ENCODE results near the gene HADHA.
A peak's percentile ranks its signal among the peaks of the same experiment; 100 is the strongest.
"Not testable (repeated sequence)": the region's sequence is repeated elsewhere in the genome, so short reads cannot be mapped to it uniquely, and the experiment has no call there.

The HADHA gene

DNA sequence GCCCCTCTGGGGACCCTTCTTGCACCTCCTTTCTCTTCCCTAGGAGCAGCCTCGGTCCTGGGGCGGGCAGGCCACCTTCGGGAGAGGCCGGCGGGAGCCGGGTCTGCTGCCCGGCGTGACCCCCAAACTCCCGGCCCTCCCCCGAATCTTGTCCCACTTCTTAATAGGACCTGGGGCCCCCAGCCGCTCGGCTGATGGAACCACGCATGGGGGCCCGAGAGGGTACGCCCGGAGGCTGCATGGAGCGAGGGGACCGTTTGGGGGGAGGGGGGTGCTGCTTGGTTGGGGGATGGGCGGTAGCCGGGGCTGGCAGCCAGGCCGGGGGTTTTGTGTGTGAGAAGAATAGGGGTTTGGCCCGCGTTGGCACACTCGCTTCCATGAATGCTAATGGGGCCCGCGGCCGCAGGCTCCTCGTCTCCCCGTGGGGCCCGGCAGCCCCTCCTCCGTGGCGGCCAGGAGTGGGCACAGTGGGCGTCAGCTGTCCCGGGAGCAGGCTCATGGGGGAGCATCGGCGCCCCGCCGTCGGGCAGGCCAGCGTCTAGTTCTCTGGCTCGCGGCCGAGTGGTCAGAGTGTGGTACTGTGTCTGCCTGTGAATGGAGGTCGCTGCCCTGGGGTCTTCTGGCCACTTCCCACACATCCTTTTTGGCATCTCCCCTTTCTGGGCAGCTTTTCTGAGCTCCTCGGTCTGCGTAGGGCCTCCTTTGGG lies 70.5 kb downstream of the HADHA start:
- Histone ChIP-seq H3K4me1 (ENCODE audit: insufficient read depth, low read length) (peaks cover 11% of the 10 kb centered on the region), H3K9me3 (ENCODE audit: insufficient read depth, low read depth, low read length) (no peaks in the 10 kb centered on the region), H3K27ac (ENCODE audit: low read depth, low read length) (no peak overlapping the region), H3K9ac (ENCODE audit: low read depth, low read length) (peak overlapping the region; percentile 63), H3K27me3 (ENCODE audit: insufficient read depth, low read length) (peaks cover 17% of the 10 kb centered on the region), H3K4me3 (ENCODE audit: low read length) (peak overlapping the region; percentile 74), H3K36me3 (ENCODE audit: insufficient read depth, low read length) (0 out of 2 replicates have a peak, but pooled peaks cover 7% of the 10 kb centered on the region)
- 11% methylated on average over 46 of the region's 46 CpGs for WGBS

DNA sequence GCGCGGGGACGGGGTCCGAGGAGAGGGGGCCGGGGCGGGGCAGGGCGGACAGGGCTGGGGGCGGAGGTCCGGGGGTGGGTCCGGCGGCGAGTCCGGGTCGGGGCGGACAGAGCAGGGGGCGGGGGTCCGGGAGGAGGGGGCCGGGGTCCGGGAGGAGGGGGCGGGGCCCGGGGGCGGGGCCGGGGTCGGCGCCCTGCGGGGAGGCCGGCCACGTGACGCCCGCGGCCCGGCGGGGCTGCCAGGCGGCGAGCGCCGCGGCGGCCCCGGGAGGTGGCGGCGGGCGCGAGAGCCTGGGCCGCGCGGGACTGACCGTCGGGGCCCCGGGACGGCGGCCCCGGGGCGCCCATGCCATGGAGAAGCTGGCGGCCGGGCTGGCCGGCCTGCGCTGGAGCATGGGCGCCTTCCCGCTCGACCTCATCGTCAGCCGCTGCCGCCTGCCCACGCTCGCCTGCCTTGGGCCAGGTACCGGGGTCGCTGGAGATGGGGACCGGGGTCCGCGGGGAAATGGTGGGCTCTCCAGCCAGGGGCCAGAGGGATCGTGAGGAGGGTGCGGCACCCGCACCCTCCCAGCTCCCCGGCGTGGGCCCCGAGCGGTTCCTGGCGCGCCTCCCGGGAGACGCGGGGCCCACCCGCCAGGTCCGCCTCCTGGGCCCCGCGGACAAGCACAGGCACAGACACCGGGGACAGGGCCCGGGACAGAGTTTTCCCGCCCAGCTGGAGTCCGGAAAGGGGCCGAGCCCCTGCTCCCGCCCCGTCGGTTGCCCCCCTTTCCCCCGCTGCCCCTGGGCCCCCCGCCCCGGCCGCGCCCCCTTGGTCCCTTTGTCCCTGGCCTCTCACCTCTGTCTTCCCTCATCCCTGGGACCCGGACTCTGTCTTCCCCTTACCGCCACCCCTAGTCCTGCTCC lies 71.3 kb downstream of the HADHA start, which contains the start of gene GAREM2:
Gene GAREM2, plus strand, starts transcription at position 218 of the 905 bp plus-strand sequence. Its CDS starts 133 bp downstream, at position 351.
- Histone ChIP-seq H3K9me3 (ENCODE audit: insufficient read depth, low read depth, low read length) (no peaks in the 10 kb centered on the region), H3K4me1 (ENCODE audit: insufficient read depth, low read length) (peaks cover 7% of the 10 kb centered on the region; the same call in 1 of the 2 replicates), H3K4me3 (ENCODE audit: low read length) (peak within 1 kb of the TSS; percentile 74), H3K36me3 (ENCODE audit: insufficient read depth, low read length) (0 out of 2 replicates have a peak, but pooled peaks cover 7% of the 10 kb centered on the region), H3K27ac (ENCODE audit: low read depth, low read length) (no peak within 1 kb of the TSS), H3K27me3 (ENCODE audit: insufficient read depth, low read length) (peaks cover 17% of the 10 kb centered on the region), H3K9ac (ENCODE audit: low read depth, low read length) (peak within 1 kb of the TSS; percentile 73)
- WGBS: under 1% methylated on average over 81 of the region's 102 CpGs

DNA sequence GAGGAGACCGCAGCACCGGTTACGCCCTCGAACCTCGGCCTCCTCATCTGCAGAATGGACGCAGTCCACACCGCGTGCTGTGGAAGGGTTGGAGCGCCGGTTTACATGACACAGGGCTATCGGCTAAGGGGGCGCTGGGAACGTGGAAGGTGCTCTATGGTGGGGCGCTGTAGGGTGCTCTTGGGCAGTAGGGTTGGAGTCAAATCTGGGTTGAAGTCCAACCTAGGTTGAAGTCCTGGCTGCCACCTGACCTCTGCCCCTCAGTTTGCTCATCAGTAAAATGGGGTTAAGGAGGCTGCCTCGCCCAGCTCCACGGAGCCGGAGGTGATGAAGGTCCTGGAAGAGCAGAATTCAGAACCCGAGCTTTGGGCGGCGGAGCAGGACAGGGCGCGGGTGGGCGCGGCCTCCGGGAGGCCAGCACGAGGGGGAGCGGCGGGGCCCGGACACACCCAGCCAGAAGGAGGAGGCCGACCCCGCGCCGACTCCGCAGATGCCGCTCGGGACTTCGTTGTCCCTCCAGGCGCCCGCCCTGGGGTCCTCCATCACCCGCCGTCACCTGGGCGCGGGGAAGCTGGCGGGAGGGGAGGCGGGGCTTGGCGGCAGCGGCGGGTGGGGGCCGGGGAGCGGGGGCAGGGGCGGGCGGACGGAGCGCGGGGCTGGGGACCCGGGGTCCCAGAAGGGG lies 72.1 kb downstream of the HADHA start:
- Histone ChIP-seq H3K4me1 (ENCODE audit: insufficient read depth, low read length) (peaks cover 6% of the 10 kb centered on the region; the same call in 1 of the 2 replicates), H3K27ac (ENCODE audit: low read depth, low read length) (no peak overlapping the region), H3K9me3 (ENCODE audit: insufficient read depth, low read depth, low read length) (no peaks in the 10 kb centered on the region), H3K9ac (ENCODE audit: low read depth, low read length) (no peak overlapping the region; the same call in 1 of the 2 replicates), H3K36me3 (ENCODE audit: insufficient read depth, low read length) (0 out of 2 replicates have a peak, but pooled peaks cover 7% of the 10 kb centered on the region), H3K4me3 (ENCODE audit: low read length) (peak overlapping the region; percentile 60), H3K27me3 (ENCODE audit: insufficient read depth, low read length) (peaks cover 17% of the 10 kb centered on the region)
- WGBS: 28% methylated on average over 39 of the region's 56 CpGs

DNA sequence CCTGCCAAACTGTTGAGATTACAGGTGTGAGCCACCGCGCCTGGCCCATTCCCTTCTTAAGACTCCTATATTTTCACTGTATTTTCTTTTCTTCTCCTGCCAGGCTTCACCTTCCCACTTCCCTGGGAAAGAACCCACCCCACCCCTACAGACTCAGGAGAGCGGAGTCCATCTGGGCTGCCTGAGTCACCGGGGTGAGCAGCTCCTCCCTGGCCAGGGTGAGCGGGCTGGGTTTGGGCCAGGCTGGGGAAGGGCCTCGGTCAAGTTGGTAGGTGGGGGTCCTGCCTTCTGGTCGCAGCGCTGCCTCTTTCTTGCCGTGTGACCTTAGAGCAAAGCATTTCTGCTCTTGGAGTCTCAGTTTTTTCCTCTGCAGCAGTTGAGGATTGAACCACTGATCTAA lies 73.6 kb downstream of the HADHA start:
- H3K4me3 ChIP-seq (ENCODE audit: low read length): no peak overlapping the region
- no peaks in the 10 kb centered on the region for H3K36me3 ChIP-seq (ENCODE audit: insufficient read depth, low read length)
- H3K9ac ChIP-seq (ENCODE audit: low read depth, low read length): no peak overlapping the region
- WGBS: 84% methylated on average over 9 of the region's 9 CpGs
- H3K4me1 ChIP-seq (ENCODE audit: insufficient read depth, low read length): peaks cover 6% of the 10 kb centered on the region; the same call in 1 of the 2 replicates
- peaks cover 17% of the 10 kb centered on the region for H3K27me3 ChIP-seq (ENCODE audit: insufficient read depth, low read length)
- H3K27ac ChIP-seq (ENCODE audit: low read depth, low read length): no peak overlapping the region
- H3K9me3 ChIP-seq (ENCODE audit: insufficient read depth, low read depth, low read length): no peaks in the 10 kb centered on the region

DNA sequence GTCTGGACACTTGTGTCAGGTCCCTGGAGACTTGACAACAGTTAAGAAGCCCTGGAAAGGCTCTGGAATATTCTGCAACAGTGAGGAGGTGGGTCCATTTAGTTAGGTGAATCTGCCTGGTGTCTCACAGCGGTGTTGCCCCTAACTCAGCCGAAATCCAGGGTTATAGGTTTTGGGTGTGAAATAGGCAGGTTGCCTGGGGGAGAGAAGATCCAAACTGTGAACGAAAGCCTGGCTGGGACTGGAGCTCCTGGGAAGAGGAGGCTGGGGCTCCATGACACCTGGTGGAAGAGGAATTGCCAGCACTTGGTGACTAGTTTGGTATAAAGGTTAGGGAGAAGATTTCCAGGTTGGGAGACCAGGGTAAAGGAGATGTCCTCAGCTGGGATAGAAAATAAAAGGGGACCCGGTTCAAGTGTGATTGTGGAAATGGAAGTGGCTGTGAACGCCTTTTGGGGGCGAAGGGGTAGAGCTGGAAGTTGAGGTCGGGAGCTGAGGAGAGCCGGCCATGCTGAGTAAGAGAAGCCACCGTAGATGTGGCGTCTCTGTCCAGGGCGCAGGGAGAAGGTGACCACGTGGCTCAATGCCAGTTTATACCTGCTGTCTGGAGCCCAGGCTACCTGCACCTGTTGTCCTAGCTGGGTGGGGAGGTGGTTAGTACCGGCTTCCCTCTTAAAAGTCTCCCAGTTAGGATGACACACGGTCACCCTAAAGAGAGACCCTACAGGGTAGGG lies 74.6 kb downstream of the HADHA start:
- peaks cover 6% of the 10 kb centered on the region; the same call in 1 of the 2 replicates for H3K4me1 ChIP-seq (ENCODE audit: insufficient read depth, low read length)
- peaks cover 17% of the 10 kb centered on the region for H3K27me3 ChIP-seq (ENCODE audit: insufficient read depth, low read length)
- 88% methylated on average over 13 of the region's 14 CpGs for WGBS
- H3K9me3 ChIP-seq (ENCODE audit: insufficient read depth, low read depth, low read length): no peaks in the 10 kb centered on the region
- H3K4me3 ChIP-seq (ENCODE audit: low read length): no peak overlapping the region
- no peak overlapping the region for H3K27ac ChIP-seq (ENCODE audit: low read depth, low read length)
- no peaks in the 10 kb centered on the region for H3K36me3 ChIP-seq (ENCODE audit: insufficient read depth, low read length)
- no peak overlapping the region for H3K9ac ChIP-seq (ENCODE audit: low read depth, low read length)

DNA sequence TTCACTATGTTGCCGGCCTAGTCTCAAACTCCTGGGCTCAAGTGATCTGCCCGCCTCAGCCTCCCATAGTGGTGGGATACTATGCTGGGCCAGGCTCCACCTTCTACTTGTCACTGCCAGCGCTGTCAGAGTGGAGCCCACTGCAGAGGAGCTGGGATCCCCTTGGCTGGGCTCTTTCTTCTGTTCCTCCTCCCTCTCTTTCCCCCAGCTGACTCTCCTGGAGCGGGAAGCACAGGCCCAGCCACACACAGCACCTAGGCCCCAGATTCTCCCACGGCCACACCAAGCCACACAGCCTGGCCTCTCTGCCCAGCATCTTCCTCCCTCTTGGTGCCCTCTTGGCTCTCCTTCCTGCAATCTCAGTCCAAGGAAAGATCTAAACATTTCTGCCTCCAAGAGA lies 75.2 kb downstream of the HADHA start:
- Histone ChIP-seq H3K4me1 (ENCODE audit: insufficient read depth, low read length) (0 out of 2 replicates have a peak, but pooled peaks cover under 1% of the 10 kb centered on the region), H3K9me3 (ENCODE audit: insufficient read depth, low read depth, low read length) (no peaks in the 10 kb centered on the region), H3K4me3 (ENCODE audit: low read length) (no peak overlapping the region), H3K27ac (ENCODE audit: low read depth, low read length) (no peak overlapping the region), H3K9ac (ENCODE audit: low read depth, low read length) (no peak overlapping the region), H3K36me3 (ENCODE audit: insufficient read depth, low read length) (no peaks in the 10 kb centered on the region), H3K27me3 (ENCODE audit: insufficient read depth, low read length) (peaks cover 13% of the 10 kb centered on the region)
- 93% methylated on average over 5 of the region's 5 CpGs for WGBS

DNA sequence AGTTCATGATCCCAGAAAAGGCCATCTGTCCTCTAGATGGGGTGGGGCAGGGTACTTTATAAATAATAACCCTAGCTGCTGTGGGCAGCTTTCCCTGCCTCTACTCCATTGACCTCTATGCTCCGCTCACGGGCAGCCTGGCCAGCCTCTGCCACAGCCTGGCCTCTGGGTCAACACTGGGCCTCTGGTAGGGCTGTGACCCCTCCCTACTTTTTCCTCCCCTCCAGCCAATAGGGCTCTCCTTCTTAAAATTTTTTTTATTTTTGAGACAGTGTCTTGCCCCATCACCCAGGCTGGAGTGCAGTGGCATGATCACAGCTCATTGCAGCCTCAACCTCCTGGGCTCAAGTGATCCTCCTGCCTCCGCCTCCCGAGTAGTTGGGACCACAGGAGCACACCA lies 75.6 kb downstream of the HADHA start:
- Histone ChIP-seq H3K4me1 (ENCODE audit: insufficient read depth, low read length) (no peaks in the 10 kb centered on the region), H3K4me3 (ENCODE audit: low read length) (no peak overlapping the region), H3K36me3 (ENCODE audit: insufficient read depth, low read length) (no peaks in the 10 kb centered on the region), H3K27ac (ENCODE audit: low read depth, low read length) (no peak overlapping the region), H3K9me3 (ENCODE audit: insufficient read depth, low read depth, low read length) (no peaks in the 10 kb centered on the region), H3K27me3 (ENCODE audit: insufficient read depth, low read length) (peaks cover 9% of the 10 kb centered on the region), H3K9ac (ENCODE audit: low read depth, low read length) (no peak overlapping the region)
- 88% methylated on average over 4 of the region's 4 CpGs for WGBS

DNA sequence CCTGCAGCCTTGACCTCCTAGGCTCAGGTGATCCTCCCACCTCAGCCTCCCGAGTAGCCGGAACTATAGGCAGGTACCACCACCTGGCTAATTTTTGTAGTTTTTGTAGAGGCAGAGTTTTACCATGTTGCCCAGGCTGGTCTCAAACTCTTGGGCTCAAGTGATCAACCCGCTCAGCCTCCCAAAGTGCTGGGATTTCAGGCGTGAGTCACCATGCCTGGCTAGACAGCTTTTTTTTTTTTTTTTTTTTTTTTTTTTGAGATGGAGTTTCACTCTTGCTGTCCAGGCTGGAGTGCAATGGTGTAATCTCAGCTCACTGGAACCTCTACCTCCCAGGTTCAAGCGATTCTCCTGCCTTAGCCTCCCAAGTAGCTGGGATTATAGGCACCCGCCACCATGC lies 77.9 kb downstream of the HADHA start:
- not testable (repeated sequence) for H3K9ac ChIP-seq (ENCODE audit: low read depth, low read length); H3K4me3 ChIP-seq (ENCODE audit: low read length); H3K27ac ChIP-seq (ENCODE audit: low read depth, low read length); H3K9me3 ChIP-seq (ENCODE audit: insufficient read depth, low read depth, low read length); H3K36me3 ChIP-seq (ENCODE audit: insufficient read depth, low read length); H3K4me1 ChIP-seq (ENCODE audit: insufficient read depth, low read length); H3K27me3 ChIP-seq (ENCODE audit: insufficient read depth, low read length)
- 90% methylated on average over 5 of the region's 6 CpGs for WGBS

DNA sequence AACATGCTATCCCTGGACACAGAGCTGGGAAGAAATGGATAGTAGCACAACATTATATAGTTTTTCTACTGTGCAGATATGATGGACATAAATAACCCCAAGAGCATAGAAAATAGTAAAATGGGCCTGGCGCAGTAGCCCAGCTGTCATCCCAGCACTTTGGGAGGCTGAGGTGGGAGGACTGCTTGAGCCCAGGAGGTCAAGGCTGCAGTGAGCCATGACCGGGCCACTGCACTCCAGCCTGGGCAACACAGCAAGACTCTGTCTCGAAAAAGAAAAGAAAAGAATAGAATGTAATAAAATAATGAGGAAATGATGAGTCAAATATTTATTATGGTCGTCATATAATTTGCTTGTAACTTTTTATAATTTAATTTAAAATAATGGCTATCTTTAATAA lies 79.0 kb downstream of the HADHA start:
- Histone ChIP-seq H3K27ac (ENCODE audit: low read depth, low read length) (no peak overlapping the region), H3K9me3 (ENCODE audit: insufficient read depth, low read depth, low read length) (no peaks in the 10 kb centered on the region), H3K4me3 (ENCODE audit: low read length) (no peak overlapping the region), H3K27me3 (ENCODE audit: insufficient read depth, low read length) (no peaks in the 10 kb centered on the region), H3K4me1 (ENCODE audit: insufficient read depth, low read length) (no peaks in the 10 kb centered on the region), H3K36me3 (ENCODE audit: insufficient read depth, low read length) (no peaks in the 10 kb centered on the region), H3K9ac (ENCODE audit: low read depth, low read length) (no peak overlapping the region)
- 96% methylated on average over 3 of the region's 4 CpGs for WGBS

DNA sequence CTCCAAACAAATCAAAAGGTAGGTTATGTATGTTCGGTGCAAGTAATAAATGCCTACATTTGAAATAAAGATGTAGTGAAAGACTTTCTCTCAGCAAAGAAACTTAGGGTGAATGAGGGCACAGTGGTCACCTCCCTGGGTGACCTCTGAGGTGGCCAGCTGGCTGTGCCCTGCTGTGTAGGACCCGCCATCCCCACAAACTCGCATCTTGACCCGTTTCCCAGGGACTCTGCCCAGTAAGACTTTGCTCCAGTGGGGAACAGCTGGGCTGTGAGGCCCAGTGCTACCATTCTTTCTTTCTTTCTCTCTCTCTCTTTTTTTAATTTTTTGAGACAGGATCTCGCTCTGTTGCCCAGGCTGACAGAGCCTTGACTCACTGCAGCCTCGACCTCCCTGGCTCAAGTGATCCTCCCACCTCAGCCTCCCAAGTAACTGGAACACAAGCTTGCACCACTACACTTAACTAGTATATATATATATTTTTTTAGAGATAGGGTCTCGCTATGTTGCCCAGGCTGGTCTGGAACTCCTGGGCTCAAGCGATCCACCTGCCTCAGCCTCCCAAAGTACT lies 79.7 kb downstream of the HADHA start:
- Histone ChIP-seq H3K27me3 (ENCODE audit: insufficient read depth, low read length) (no peaks in the 10 kb centered on the region), H3K4me3 (ENCODE audit: low read length) (no peak overlapping the region), H3K9ac (ENCODE audit: low read depth, low read length) (no peak overlapping the region), H3K9me3 (ENCODE audit: insufficient read depth, low read depth, low read length) (no peaks in the 10 kb centered on the region), H3K36me3 (ENCODE audit: insufficient read depth, low read length) (no peaks in the 10 kb centered on the region), H3K4me1 (ENCODE audit: insufficient read depth, low read length) (no peaks in the 10 kb centered on the region), H3K27ac (ENCODE audit: low read depth, low read length) (no peak overlapping the region)
- 87% methylated on average over 8 of the region's 8 CpGs for WGBS
